ENCODE measurements around the gene FKBP4. TPM values are rescaled to one million over a fixed set of nuclear protein-coding genes. Genes with fewer than 3 reads are reported as not detected.

FKBP4 gene
- total and polyA plus RNA-seq, 12 donors, result 18.9 to 110 (median 44.3) TPM

- peak overlapping the region in 3 of 5 donors; percentile 26 to 85 (median 84) for H3K27ac ChIP-seq
- H3K27me3 ChIP-seq, result no peaks in the 10 kb centered on the region
- DNase-seq, result peak; percentile 64 to 89 (median 82)
- H3K36me3 ChIP-seq (replicated peaks in 1 of 2), result peaks cover 0 to 31% of the 10 kb centered on the region in 2 donors
- H3K4me1 ChIP-seq (replicated peaks in 1 of 2), result peaks cover 19 to 24% of the 10 kb centered on the region in 2 donors
- H3K9me3 ChIP-seq (replicated peaks in 1 of 3), result no peaks in the 10 kb centered on the region
- no peak for TF ChIP-seq CTCF (IDR thresholded peaks at IDR 0.05)
- peak in 1 of 2 donors; percentile 47 for TF ChIP-seq POLR2A (IDR thresholded peaks at IDR 0.05)
- peak overlapping the region in 3 of 4 donors; percentile 42 to 84 (median 76) for H3K4me3 ChIP-seq
- intact Hi-C loops (cut with DNase I), result no loop called here
- WGBS, 4 donors, result 0 to 1% (median 0%) methylated on average over 28 to 111 of the region's 111 CpGs; no CpG with 5 or more reads in 1 of the 4 donors
Measured at GRCh38 chr12:2795291-2796186, 769 bp downstream of the FKBP4 start.

GRCh38 chr12:2796187-2796666 lies 1.5 kb downstream of the FKBP4 start:
- intact Hi-C loops (cut with DNase I), result no loop called here
- WGBS, 4 donors, result 4 to 6% (median 5%) methylated on average over 13 to 14 of the region's 14 CpGs
- peaks cover 0 to 38% of the 10 kb centered on the region in 2 donors for H3K36me3 ChIP-seq (replicated peaks in 1 of 2)

GRCh38 chr12:2797721-2798418 lies 3.1 kb downstream of the FKBP4 start:
- Histone ChIP-seq H3K9me3 (replicated peaks in 1 of 3) (no peaks in the 10 kb centered on the region), H3K36me3 (replicated peaks in 1 of 2) (peaks cover 0 to 54% of the 10 kb centered on the region in 2 donors), H3K4me1 (replicated peaks in 1 of 2) (peaks cover 19 to 24% of the 10 kb centered on the region in 2 donors), H3K27ac (peak overlapping the region in 2 of 5 donors; percentile 1 to 15), H3K4me3 (no peak overlapping the region), H3K27me3 (no peaks in the 10 kb centered on the region)
- 40 to 55% (median 48%) methylated on average over 5 to 7 of the region's 7 CpGs for WGBS, 4 donors
- TF ChIP-seq POLR2A (IDR thresholded peaks at IDR 0.05), result no peak
- peak in 1 of 6 experiments; percentile 25 for TF ChIP-seq CTCF (IDR thresholded peaks at IDR 0.05)
- peak; percentile 54 to 83 (median 74) for DNase-seq
- intact Hi-C loops (cut with DNase I), result no loop called here

More at GRCh38 chr12:2796187-2796666, 1.5 kb downstream of the FKBP4 start:
- H3K27me3 ChIP-seq, result no peaks in the 10 kb centered on the region
- H3K9me3 ChIP-seq (replicated peaks in 1 of 3), result no peaks in the 10 kb centered on the region
- peak overlapping the region in 3 of 4 donors; percentile 42 to 84 (median 76) for H3K4me3 ChIP-seq
- TF ChIP-seq CTCF (IDR thresholded peaks at IDR 0.05), result no peak
- no peak for TF ChIP-seq POLR2A (IDR thresholded peaks at IDR 0.05)
- H3K27ac ChIP-seq, result peak overlapping the region in 3 of 5 donors; percentile 6 to 84 (median 80)
- peaks cover 19 to 24% of the 10 kb centered on the region in 2 donors for H3K4me1 ChIP-seq (replicated peaks in 1 of 2)
- no peak for DNase-seq

All from adrenal gland (tissue), 12 donors.